ENCODE measurements around the gene TERC.

DNA sequence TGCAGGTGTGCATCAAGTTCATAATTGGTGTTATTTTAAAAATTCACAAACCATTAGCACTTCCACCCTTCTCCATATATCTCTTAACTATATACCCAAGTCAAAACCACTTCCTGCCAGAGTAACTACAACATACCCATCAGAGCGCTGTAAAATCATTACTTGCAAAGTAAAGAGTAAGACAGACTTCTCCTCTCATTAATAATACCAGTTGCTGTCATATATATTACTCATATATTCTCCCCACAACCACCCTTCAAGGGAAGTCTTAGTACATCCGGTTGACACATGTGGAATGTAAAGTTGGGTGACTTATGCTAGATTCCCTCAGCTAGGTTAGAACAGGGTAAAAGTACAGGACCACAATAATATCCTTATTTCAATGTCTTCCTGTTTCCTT, 5.6 kb downstream of the TERC start:
- no peak for TF ChIP-seq POLR2A (IDR thresholded peaks at IDR 0.05)
- TF ChIP-seq, protein P1, sequence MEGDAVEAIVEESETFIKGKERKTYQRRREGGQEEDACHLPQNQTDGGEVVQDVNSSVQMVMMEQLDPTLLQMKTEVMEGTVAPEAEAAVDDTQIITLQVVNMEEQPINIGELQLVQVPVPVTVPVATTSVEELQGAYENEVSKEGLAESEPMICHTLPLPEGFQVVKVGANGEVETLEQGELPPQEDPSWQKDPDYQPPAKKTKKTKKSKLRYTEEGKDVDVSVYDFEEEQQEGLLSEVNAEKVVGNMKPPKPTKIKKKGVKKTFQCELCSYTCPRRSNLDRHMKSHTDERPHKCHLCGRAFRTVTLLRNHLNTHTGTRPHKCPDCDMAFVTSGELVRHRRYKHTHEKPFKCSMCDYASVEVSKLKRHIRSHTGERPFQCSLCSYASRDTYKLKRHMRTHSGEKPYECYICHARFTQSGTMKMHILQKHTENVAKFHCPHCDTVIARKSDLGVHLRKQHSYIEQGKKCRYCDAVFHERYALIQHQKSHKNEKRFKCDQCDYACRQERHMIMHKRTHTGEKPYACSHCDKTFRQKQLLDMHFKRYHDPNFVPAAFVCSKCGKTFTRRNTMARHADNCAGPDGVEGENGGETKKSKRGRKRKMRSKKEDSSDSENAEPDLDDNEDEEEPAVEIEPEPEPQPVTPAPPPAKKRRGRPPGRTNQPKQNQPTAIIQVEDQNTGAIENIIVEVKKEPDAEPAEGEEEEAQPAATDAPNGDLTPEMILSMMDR (IDR thresholded peaks at IDR 0.05) = no peak

All from suprapubic skin (tissue), 3 donors.